Measurements from ENCODE around the gene PHF21A.

The PHF21A gene

GRCh38 chr11:46064221-46064620, 57.0 kb downstream of the PHF21A start:
- no peak overlapping the region for H3K9ac ChIP-seq (ENCODE audit: low read length)
- no peak overlapping the region for H3K27ac ChIP-seq (ENCODE audit: low read depth, low read length, poor library complexity, severe bottlenecking)
- no peaks in the 10 kb centered on the region for H4K20me1 ChIP-seq (ENCODE audit: insufficient read depth, low read length)
- H3K4me3 ChIP-seq (ENCODE audit: low read depth, low read length, poor library complexity, severe bottlenecking): no peak overlapping the region
- TF ChIP-seq EZH2 (IDR thresholded peaks at IDR 0.05; ENCODE audit: borderline replicate concordance, low read length) (no peak), CTCF (IDR thresholded peaks at IDR 0.05; ENCODE audit: low read length) (no peak)
- no peaks in the 10 kb centered on the region for H3K4me1 ChIP-seq (ENCODE audit: insufficient read depth, low read length, severe bottlenecking)
- no peak overlapping the region for H2AFZ ChIP-seq (ENCODE audit: low read length)
- H3K36me3 ChIP-seq (ENCODE audit: insufficient read depth, low read length): peaks cover 19% of the 10 kb centered on the region; the same call in 1 of the 2 replicates
- H3K9me2 ChIP-seq (ENCODE audit: low read depth, low read length): no peaks in the 10 kb centered on the region
- H3F3A ChIP-seq (ENCODE audit: insufficient read depth, low read length): no peaks in the 10 kb centered on the region
- H3K9me3 ChIP-seq (ENCODE audit: low read length): no peaks in the 10 kb centered on the region
- no peaks in the 10 kb centered on the region for H3K27me3 ChIP-seq (ENCODE audit: insufficient read depth, low read length)
- H3K79me2 ChIP-seq (ENCODE audit: insufficient read depth, low read length): no peaks in the 10 kb centered on the region
- H3K4me2 ChIP-seq (ENCODE audit: low read length): no peak overlapping the region

- Histone ChIP-seq H2AFZ (ENCODE audit: low read length) (no peak overlapping the region), H3F3A (ENCODE audit: insufficient read depth, low read length) (no peaks in the 10 kb centered on the region), H3K79me2 (ENCODE audit: insufficient read depth, low read length) (no peaks in the 10 kb centered on the region), H3K9ac (ENCODE audit: low read length) (no peak overlapping the region), H3K4me2 (ENCODE audit: low read length) (no peak overlapping the region), H3K9me2 (ENCODE audit: low read depth, low read length) (no peaks in the 10 kb centered on the region), H3K9me3 (ENCODE audit: low read length) (no peaks in the 10 kb centered on the region), H3K4me3 (ENCODE audit: low read depth, low read length, poor library complexity, severe bottlenecking) (no peak overlapping the region), H4K20me1 (ENCODE audit: insufficient read depth, low read length) (no peaks in the 10 kb centered on the region), H3K27me3 (ENCODE audit: insufficient read depth, low read length) (no peaks in the 10 kb centered on the region), H3K27ac (ENCODE audit: low read depth, low read length, poor library complexity, severe bottlenecking) (no peak overlapping the region), H3K4me1 (ENCODE audit: insufficient read depth, low read length, severe bottlenecking) (no peaks in the 10 kb centered on the region), H3K36me3 (ENCODE audit: insufficient read depth, low read length) (peaks cover 19% of the 10 kb centered on the region; the same call in 1 of the 2 replicates)
- TF ChIP-seq EZH2 (IDR thresholded peaks at IDR 0.05; ENCODE audit: borderline replicate concordance, low read length): no peak
Measured at GRCh38 chr11:46063138-46063537, 58.1 kb downstream of the PHF21A start.

GRCh38 chr11:46060013-46060412, 61.2 kb downstream of the PHF21A start:
- Histone ChIP-seq H3K4me1 (ENCODE audit: insufficient read depth, low read length, severe bottlenecking) (no peaks in the 10 kb centered on the region), H3K9me3 (ENCODE audit: low read length) (no peaks in the 10 kb centered on the region), H3F3A (ENCODE audit: insufficient read depth, low read length) (no peaks in the 10 kb centered on the region), H3K4me3 (ENCODE audit: low read depth, low read length, poor library complexity, severe bottlenecking) (no peak overlapping the region), H3K27me3 (ENCODE audit: insufficient read depth, low read length) (no peaks in the 10 kb centered on the region), H2AFZ (ENCODE audit: low read length) (no peak overlapping the region), H4K20me1 (ENCODE audit: insufficient read depth, low read length) (no peaks in the 10 kb centered on the region), H3K9ac (ENCODE audit: low read length) (no peak overlapping the region), H3K36me3 (ENCODE audit: insufficient read depth, low read length) (peaks cover 7% of the 10 kb centered on the region; the same call in 1 of the 2 replicates), H3K4me2 (ENCODE audit: low read length) (no peak overlapping the region), H3K9me2 (ENCODE audit: low read depth, low read length) (no peaks in the 10 kb centered on the region), H3K79me2 (ENCODE audit: insufficient read depth, low read length) (no peaks in the 10 kb centered on the region), H3K27ac (ENCODE audit: low read depth, low read length, poor library complexity, severe bottlenecking) (no peak overlapping the region)
- TF ChIP-seq CTCF (IDR thresholded peaks at IDR 0.05; ENCODE audit: low read length) (no peak), EZH2 (IDR thresholded peaks at IDR 0.05; ENCODE audit: borderline replicate concordance, low read length) (no peak)

GRCh38 chr11:46057489-46057888, 63.8 kb downstream of the PHF21A start:
- Histone ChIP-seq H3K79me2 (ENCODE audit: insufficient read depth, low read length) (no peaks in the 10 kb centered on the region), H3K9me3 (ENCODE audit: low read length) (no peaks in the 10 kb centered on the region), H4K20me1 (ENCODE audit: insufficient read depth, low read length) (no peaks in the 10 kb centered on the region), H3K4me3 (ENCODE audit: low read depth, low read length, poor library complexity, severe bottlenecking) (no peak overlapping the region), H3K27ac (ENCODE audit: low read depth, low read length, poor library complexity, severe bottlenecking) (no peak overlapping the region), H3K4me2 (ENCODE audit: low read length) (no peak overlapping the region), H2AFZ (ENCODE audit: low read length) (no peak overlapping the region), H3K9me2 (ENCODE audit: low read depth, low read length) (no peaks in the 10 kb centered on the region), H3K27me3 (ENCODE audit: insufficient read depth, low read length) (no peaks in the 10 kb centered on the region), H3F3A (ENCODE audit: insufficient read depth, low read length) (no peaks in the 10 kb centered on the region), H3K9ac (ENCODE audit: low read length) (no peak overlapping the region), H3K36me3 (ENCODE audit: insufficient read depth, low read length) (peaks cover 4% of the 10 kb centered on the region; the same call in 1 of the 2 replicates), H3K4me1 (ENCODE audit: insufficient read depth, low read length, severe bottlenecking) (no peaks in the 10 kb centered on the region)
- TF ChIP-seq EZH2 (IDR thresholded peaks at IDR 0.05; ENCODE audit: borderline replicate concordance, low read length) (no peak), CTCF (IDR thresholded peaks at IDR 0.05; ENCODE audit: low read length) (no peak)

Measured in OCI-LY1 (cell line).